Measurements from ENCODE around the gene NLRP1. TPM values are rescaled to one million over a fixed set of nuclear protein-coding genes. Genes with fewer than 3 reads are reported as not detected.

NLRP1 gene
- total and polyA plus RNA-seq, 2 of the 13 experiments (the other 11 are each of a cell fraction or from before 2014, with no cell fraction given) = 3.4 to 3.7 TPM

GRCh38 chr17:5486206-5487124 is 97.8 kb downstream of the NLRP1 start, which contains the start of gene MIS12 (continued):
- TF ChIP-seq ZNF335 (CRISPR knock-in tag; IDR thresholded peaks at IDR 0.05) (peak; percentile 41; the same call in 1 of the 2 replicates), TBP (CRISPR knock-in tag; IDR thresholded peaks at IDR 0.05) (no peak), SP1 (IDR thresholded peaks at IDR 0.05) (no peak), SP1 (CRISPR knock-in tag; IDR thresholded peaks at IDR 0.05) (no peak; the same call in 1 of the 2 replicates), HNRNPL (IDR thresholded peaks at IDR 0.05; ENCODE audit: low read depth, low read length) (peak; percentile 68; the same call in 1 of the 2 replicates), ZNF850 (CRISPR knock-in tag; conservative IDR thresholded peaks at IDR 0.05) (no peak), ZNF768 (CRISPR knock-in tag; IDR thresholded peaks at IDR 0.05) (peak; percentile 73; the same call in 1 of the 2 replicates), KLF13 (CRISPR knock-in tag; IDR thresholded peaks at IDR 0.05) (no peak), ZNF264 (CRISPR knock-in tag; IDR thresholded peaks at IDR 0.05) (peak; percentile 61; the same call in 1 of the 2 replicates), BATF2 (CRISPR knock-in tag; IDR thresholded peaks at IDR 0.05) (peak; percentile 62; the same call in 1 of the 2 replicates), ZNF33A (CRISPR knock-in tag; IDR thresholded peaks at IDR 0.05; ENCODE audit: borderline replicate concordance) (no peak), ZBTB7A (CRISPR knock-in tag; IDR thresholded peaks at IDR 0.05) (peak; percentile 58; the same call in 1 of the 2 replicates), ZNF788 (CRISPR knock-in tag; IDR thresholded peaks at IDR 0.05; ENCODE audit: borderline replicate concordance) (peak; percentile 76; the same call in 1 of the 2 replicates), SP2 (CRISPR knock-in tag; IDR thresholded peaks at IDR 0.05) (peak; percentile 77), ZNF546 (CRISPR knock-in tag; conservative IDR thresholded peaks at IDR 0.05) (peak; percentile 95), TBX3 (IDR thresholded peaks at IDR 0.05; ENCODE audit: borderline replicate concordance) (peak; percentile 63; the same call in 1 of the 2 replicates), ZNF234 (CRISPR knock-in tag; conservative IDR thresholded peaks at IDR 0.05) (no peak), MTF2 (CRISPR knock-in tag; IDR thresholded peaks at IDR 0.05; ENCODE audit: borderline replicate concordance) (0 out of 2 replicates have a peak, but pooled peaks have one; percentile 42), ZBTB38 (CRISPR knock-in tag; IDR thresholded peaks at IDR 0.05) (no peak), AKAP8 (CRISPR knock-in tag; IDR thresholded peaks at IDR 0.05) (no peak), ZFP36 (IDR thresholded peaks at IDR 0.05; ENCODE audit: borderline replicate concordance, low read depth, low read length, partially characterized antibody) (no peak), HNRNPLL (IDR thresholded peaks at IDR 0.05; ENCODE audit: low read depth, low read length, poor library complexity, severe bottlenecking) (peak; percentile 61), ZNF512B (CRISPR knock-in tag; IDR thresholded peaks at IDR 0.05; ENCODE audit: borderline replicate concordance) (no peak), ELF3 (CRISPR knock-in tag; IDR thresholded peaks at IDR 0.05) (peak; percentile 50; the same call in 1 of the 2 replicates), ZFP36L2 (CRISPR knock-in tag; IDR thresholded peaks at IDR 0.05) (peak; percentile 25; the same call in 1 of the 2 replicates), NR2F2 (IDR thresholded peaks at IDR 0.05; ENCODE audit: borderline replicate concordance, low read depth) (no peak), ZNF709 (CRISPR knock-in tag; IDR thresholded peaks at IDR 0.05) (0 out of 2 replicates have a peak, but pooled peaks have one; percentile 40)

All from HepG2 (cell line).